Gastrocnemius medialis (tissue), 4 donors: ENCODE results near the gene AHRR. TPM values are rescaled to one million over a fixed set of nuclear protein-coding genes. Genes with fewer than 3 reads are reported as not detected.

Experiments
- ATAC-seq, 2 donors: fragments of 150-250 bp; one replicate each; pipeline ENCODE4 v1.9.1; 2016
- DNase-seq, 2 donors: peaks; one replicate each; pipeline ENCODE4 v3.0.0-alpha.2; 2019
- H3K27ac ChIP-seq, 4 donors: fragments of 200-600 bp; sonication (generic); 1 replicate in 1 of 4; 2 replicates in 3 of 4; pipeline ENCODE4 v1.5.1; 2016 to 2018; ENCODE audit warnings: mild to moderate bottlenecking in 2 of 4, moderate library complexity in 1 of 4
- H3K27me3 ChIP-seq, 3 donors: fragments of 200-600 bp; sonication (generic) in 2 of 3; 1 replicate in 1 of 3; 2 replicates in 2 of 3; pipeline versions ENCODE4 v1.5.1 to v1.6.0; 2016 to 2019; ENCODE audit warnings: mild to moderate bottlenecking in 1 of 3, moderate library complexity in 1 of 3
- H3K36me3 ChIP-seq, 2 donors: fragments of 200-600 bp; sonication (generic) in 1 of 2; one replicate each; pipeline ENCODE4 v1.5.1; 2017 to 2018
- H3K4me1 ChIP-seq, 2 donors: fragments of 200-600 bp; sonication (generic) in 1 of 2; one replicate each; pipeline ENCODE4 v1.5.1; 2016 to 2017; ENCODE audit warnings: mild to moderate bottlenecking in 2 of 2
- H3K4me3 ChIP-seq, 4 donors: fragments of 200-600 bp; sonication (generic) in 3 of 4; 1 replicate in 1 of 4; 2 replicates in 3 of 4; pipeline ENCODE4 v1.5.1; 2016 to 2019; ENCODE audit warnings: mild to moderate bottlenecking in 2 of 4
- H3K9me3 ChIP-seq, 3 donors: fragments of 200-600 bp; sonication (generic) in 2 of 3; 1 replicate in 1 of 3; 2 replicates in 2 of 3; pipeline ENCODE4 v1.5.1; 2016 to 2019
- CTCF ChIP-seq, 5 experiments: fragments of 450-650 bp in 3 of 5; fragments of 200-600 bp in 2 of 5; sonication (generic) in 2 of 5; IDR thresholded peaks in 4 of 5; conservative IDR thresholded peaks in 1 of 5; 1 replicate in 4 of 5; 2 replicates in 1 of 5; pipeline ENCODE4 v1.5.1; 2016 to 2019; ENCODE audit warnings: antibody characterized with exemption in 5 of 5, mild to moderate bottlenecking in 3 of 5, moderate library complexity in 3 of 5
- POLR2A ChIP-seq, 2 donors: fragments of 450-650 bp; IDR thresholded peaks; one replicate each; pipeline ENCODE4 v1.6.1; 2017; ENCODE audit warnings: antibody characterized with exemption in 2 of 2, mild to moderate bottlenecking in 2 of 2, moderate library complexity in 2 of 2
- in situ Hi-C, 4 donors: fragments of 200-750 bp; cut with MboI; loops; one replicate each; pipeline versions ENCODE4 v1.15.0 to v1.8.0; 2017; ENCODE audit warnings: low sequenced_read_pairs in 4 of 4
- intact Hi-C: fragments of 100-400 bp; cut with DNase I; formaldehyde crosslinking; loops from one replicate; pipeline ENCODE4 v1.15.1; 2023; ENCODE audit warnings: low total_unique reads
- total RNA-seq, 4 donors: library from RNA; depleted of rRNA; stranded (reverse); fragments of >200 nt; gene quantifications; one replicate each; pipeline versions ENCODE4 v1.1.0 to v1.2.3, GENCODE V29; 2016

AHRR gene
- total RNA-seq, 4 donors from 2014 or later: 0.05 to 1.3 (median 0.18) TPM; not detected in 1

DNA sequence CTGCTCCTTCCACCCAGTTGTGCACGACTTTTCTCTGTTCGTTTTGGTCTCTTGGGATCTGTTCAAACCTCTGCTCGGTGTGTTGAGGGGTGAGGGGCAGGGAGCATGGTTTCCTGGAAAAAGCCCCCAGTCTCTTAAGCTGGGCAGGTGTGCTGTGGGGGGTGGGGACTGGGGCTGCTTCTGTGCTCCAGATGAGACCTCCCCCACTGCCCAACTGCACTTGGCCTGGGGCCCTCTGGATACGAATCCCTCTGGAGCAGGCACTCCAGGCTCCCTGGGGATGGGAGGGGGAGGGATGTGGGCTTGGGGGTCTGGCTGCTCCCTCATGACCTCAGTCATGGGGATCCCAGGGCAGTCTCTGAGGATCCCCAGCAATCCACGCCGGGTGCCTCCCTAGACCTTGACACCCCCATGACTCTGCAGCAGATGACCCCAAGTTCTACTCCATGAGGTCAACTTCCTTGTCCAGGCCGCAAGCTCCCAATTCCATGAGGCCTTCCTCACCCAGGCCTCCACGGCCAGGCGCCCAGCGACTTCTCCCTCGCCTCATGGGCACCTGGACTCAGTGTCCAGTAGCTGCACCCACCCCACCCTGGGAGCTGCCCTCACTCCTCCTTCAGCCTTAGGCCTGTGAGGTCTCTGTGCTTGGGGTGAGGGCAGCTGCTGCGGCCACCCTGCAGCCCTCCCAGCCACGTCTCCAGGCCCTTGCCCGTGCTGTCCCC is 5.9 kb upstream of the AHRR start:
- intact Hi-C loops (no loop called here), in situ Hi-C loops (no loop called here)
- ATAC-seq: no peak
- Histone ChIP-seq H3K36me3 (peaks cover 0 to 23% of the 10 kb centered on the region in 2 donors), H3K9me3 (no peaks in the 10 kb centered on the region), H3K27ac (no peak overlapping the region), H3K4me1 (no peaks in the 10 kb centered on the region), H3K27me3 (peaks cover 21 to 24% (median 23%) of the 10 kb centered on the region in 3 donors), H3K4me3 (no peak overlapping the region)
- no peak for DNase-seq
- no peak for TF ChIP-seq CTCF (IDR thresholded peaks at IDR 0.05 in 4 of 5, conservative IDR thresholded peaks at IDR 0.05 in 1 of 5)
- no peak for TF ChIP-seq POLR2A (IDR thresholded peaks at IDR 0.05)

DNA sequence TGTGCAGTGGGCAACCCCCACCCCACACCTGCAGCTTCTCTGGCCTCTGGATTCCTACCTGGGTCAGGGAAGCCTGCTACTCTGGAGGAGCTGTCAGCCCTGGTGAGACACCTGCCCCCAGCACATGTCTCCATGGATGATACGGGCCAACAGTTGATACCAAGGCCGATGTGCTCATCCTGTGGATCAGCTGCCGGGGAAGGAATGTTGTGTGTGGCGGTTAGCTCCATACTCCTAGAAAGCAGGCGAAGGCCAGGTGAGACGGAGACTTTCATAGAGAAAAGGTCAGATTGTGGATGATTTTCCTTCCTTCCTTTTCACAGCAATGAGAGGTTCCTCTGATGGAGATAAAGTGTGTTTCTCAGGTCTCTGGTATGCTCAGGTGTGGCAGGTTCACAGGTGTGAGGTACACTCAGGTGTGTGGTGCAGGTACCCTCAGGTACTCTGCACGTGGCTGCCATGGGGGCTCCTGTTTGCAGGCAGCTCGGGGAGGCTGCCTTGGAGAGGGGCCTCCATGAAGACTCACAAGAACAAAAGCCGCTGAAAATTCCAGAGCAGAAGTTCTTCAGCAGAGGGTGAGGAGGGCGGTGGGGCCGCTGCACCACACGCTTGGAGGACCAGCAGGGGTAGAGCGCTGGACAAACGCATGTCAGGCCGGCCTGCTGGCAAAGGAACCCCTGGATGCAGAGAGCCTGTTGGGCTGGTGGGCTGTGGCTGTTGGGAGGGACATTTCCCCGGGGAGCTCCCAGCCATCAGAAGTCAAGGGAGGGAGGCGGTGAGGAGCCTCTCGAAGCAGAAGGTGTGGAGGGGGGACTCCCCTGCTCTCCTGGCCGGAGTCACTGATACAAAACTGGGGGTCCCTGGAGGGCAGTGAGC is 5.1 kb upstream of the AHRR start:
- peaks cover 28 to 31% (median 29%) of the 10 kb centered on the region in 3 donors for H3K27me3 ChIP-seq
- peaks cover 0 to 22% of the 10 kb centered on the region in 2 donors for H3K36me3 ChIP-seq
- DNase-seq (no peak), ATAC-seq (no peak)
- in situ Hi-C loops: no loop called here
- no peaks in the 10 kb centered on the region for H3K4me1 ChIP-seq
- H3K9me3 ChIP-seq: no peaks in the 10 kb centered on the region
- TF ChIP-seq CTCF (IDR thresholded peaks at IDR 0.05 in 4 of 5, conservative IDR thresholded peaks at IDR 0.05 in 1 of 5) (no peak), POLR2A (IDR thresholded peaks at IDR 0.05) (no peak)
- no peak overlapping the region for H3K27ac ChIP-seq
- no peak overlapping the region for H3K4me3 ChIP-seq
- intact Hi-C loops: no loop called here

DNA sequence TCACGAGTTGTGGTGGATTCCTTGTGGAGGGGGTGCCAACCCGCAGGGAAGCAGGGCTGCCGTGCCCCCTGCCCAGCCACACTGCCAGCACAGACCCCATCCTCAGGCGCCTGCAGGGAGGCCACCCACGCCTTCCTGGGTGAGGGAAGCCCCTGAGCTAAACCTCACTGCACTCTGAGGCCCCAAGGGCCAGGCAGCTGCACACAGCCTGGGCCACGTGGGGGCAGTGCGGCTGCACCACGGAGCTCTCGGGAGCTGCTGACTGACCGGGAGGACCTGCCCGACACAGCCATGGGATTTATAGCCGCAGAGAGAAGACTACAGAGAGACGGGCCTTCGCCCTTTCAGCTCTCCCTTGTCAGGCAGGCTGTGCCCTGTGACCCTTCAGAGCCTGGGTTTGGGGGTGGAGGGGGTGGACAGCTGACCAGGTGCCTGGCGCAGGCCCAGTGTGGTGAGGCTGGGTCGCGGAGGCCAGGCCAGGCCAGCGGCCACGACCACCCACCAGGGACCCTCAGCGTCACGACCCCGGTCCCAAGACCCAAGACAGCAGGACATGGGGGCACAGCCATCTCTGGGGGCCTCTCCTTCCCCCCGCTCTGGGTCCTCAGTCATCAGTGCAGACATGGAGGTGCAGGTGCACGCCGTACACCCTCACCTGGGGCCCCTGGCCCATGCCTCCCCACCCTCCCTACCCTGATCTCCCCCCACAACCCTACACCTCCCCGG is 4.3 kb upstream of the AHRR start:
- no peak for ATAC-seq
- intact Hi-C loops (no loop called here), in situ Hi-C loops (no loop called here)
- peaks cover 0 to 22% of the 10 kb centered on the region in 2 donors for H3K36me3 ChIP-seq
- peak in 1 of 5 experiments; percentile 28 for TF ChIP-seq CTCF (IDR thresholded peaks at IDR 0.05 in 4 of 5, conservative IDR thresholded peaks at IDR 0.05 in 1 of 5)
- no peak for TF ChIP-seq POLR2A (IDR thresholded peaks at IDR 0.05)
- no peaks in the 10 kb centered on the region for H3K9me3 ChIP-seq
- peaks cover 0 to 2% of the 10 kb centered on the region in 2 donors for H3K4me1 ChIP-seq
- no peak for DNase-seq
- no peak overlapping the region for H3K4me3 ChIP-seq
- H3K27me3 ChIP-seq: peaks cover 33 to 36% (median 35%) of the 10 kb centered on the region in 3 donors
- H3K27ac ChIP-seq: no peak overlapping the region

- ATAC-seq (no peak), DNase-seq (no peak)
- in situ Hi-C loops (no loop called here), intact Hi-C loops (no loop called here)
- TF ChIP-seq CTCF (IDR thresholded peaks at IDR 0.05 in 4 of 5, conservative IDR thresholded peaks at IDR 0.05 in 1 of 5): no peak
- TF ChIP-seq POLR2A (IDR thresholded peaks at IDR 0.05): no peak
- Histone ChIP-seq H3K27ac (no peak overlapping the region), H3K4me1 (peaks cover 0 to 3% of the 10 kb centered on the region in 2 donors), H3K4me3 (no peak overlapping the region), H3K36me3 (peaks cover 0 to 22% of the 10 kb centered on the region in 2 donors), H3K27me3 (peaks cover 40 to 46% (median 46%) of the 10 kb centered on the region in 3 donors), H3K9me3 (no peaks in the 10 kb centered on the region)
Observed at GRCh38 chr5:318341-318897, 3.1 kb upstream of the AHRR start.
